ENCODE data around the gene VAV3. TPM values are rescaled to one million over a fixed set of nuclear protein-coding genes. Genes with fewer than 3 reads are reported as not detected.

The VAV3 gene
- total and polyA plus RNA-seq, 2 of the 8 experiments (the other 6 are each of a cell fraction or from before 2014, with no cell fraction given), result 2.9 to 7.9 TPM

- H3K79me1 ChIP-seq (ENCODE audit: low read depth, low read length), result no peaks in the 10 kb centered on the region
Measured at GRCh38 chr1:107625405-107626029, 339.5 kb downstream of the VAV3 start.

More at GRCh38 chr1:107625405-107626029, 339.5 kb downstream of the VAV3 start:
- Histone ChIP-seq H3K4ac (replicated peaks; ENCODE audit: insufficient read length, low read depth, low read length) (no peak overlapping the region), H2BK20ac (ENCODE audit: low read length) (no peak overlapping the region), H4K91ac (replicated peaks; ENCODE audit: insufficient read length, low read length) (no peak overlapping the region), H3K9ac (replicated peaks in 1 of 4; ENCODE audit: extremely low read depth in 1 of 4, low read depth in 3 of 4, low read length in 3 of 4) (no peak overlapping the region), H2BK15ac (ENCODE audit: low read length) (no peak overlapping the region), H2BK12ac (ENCODE audit: low read depth, low read length) (no peak overlapping the region), H2BK120ac (replicated peaks; ENCODE audit: low read depth, low read length) (no peak overlapping the region), H3K4me2 (ENCODE audit: insufficient read depth in 1 of 2, low read depth in 2 of 2, low read length in 2 of 2) (no peak overlapping the region), H2AK5ac (ENCODE audit: low read depth, low read length) (no peak overlapping the region), H3K36me3 (ENCODE audit: control insufficient read depth in 2 of 4, insufficient read depth in 4 of 4, low read length in 3 of 4) (no peaks in the 10 kb centered on the region), H2BK5ac (ENCODE audit: low read depth, low read length) (no peak overlapping the region), H4K20me1 (replicated peaks in 1 of 2; ENCODE audit: control insufficient read depth in 1 of 2, insufficient read depth in 2 of 2, low read length in 2 of 2) (peaks cover 0 to 2% of the 10 kb centered on the region in 2 experiments), H3K4me3 (ENCODE audit: extremely low read depth in 1 of 4, insufficient read depth in 2 of 4, low read depth in 3 of 4, low read length in 4 of 4) (no peak overlapping the region), H3K27ac (ENCODE audit: low read depth, low read length) (no peak overlapping the region), H3K23ac (ENCODE audit: insufficient read length) (no peak overlapping the region), H3K79me2 (ENCODE audit: control insufficient read depth in 1 of 2, insufficient read depth in 2 of 2, low read length in 2 of 2) (no peaks in the 10 kb centered on the region), H2AFZ (ENCODE audit: low read length) (no peak overlapping the region), H3K56ac (replicated peaks; ENCODE audit: insufficient read length, low read depth, low read length) (no peak overlapping the region), H3K14ac (ENCODE audit: insufficient read length) (no peak overlapping the region), H3K9me3 (ENCODE audit: insufficient read depth in 2 of 2, low read depth in 1 of 2, low read length in 1 of 2) (no peaks in the 10 kb centered on the region), H3K27me3 (replicated peaks in 1 of 4; ENCODE audit: control insufficient read depth in 3 of 4, extremely low read depth in 1 of 4, insufficient read depth in 3 of 4, low read length in 3 of 4) (no peaks in the 10 kb centered on the region), H3K23me2 (ENCODE audit: low read depth, low read length) (no peaks in the 10 kb centered on the region; the same call in 1 of the 2 replicates), H3K18ac (ENCODE audit: extremely low read depth, low read length) (no peak overlapping the region), H4K5ac (ENCODE audit: insufficient read length, low read depth, low read length) (no peak overlapping the region), H3K4me1 (replicated peaks in 1 of 4; ENCODE audit: control insufficient read depth in 3 of 4, insufficient read depth in 4 of 4, low read length in 3 of 4) (no peaks in the 10 kb centered on the region), H4K8ac (ENCODE audit: extremely low read depth, insufficient read depth, low read length) (no peak overlapping the region)
- POLR2A ChIA-PET (ENCODE audit: partially characterized antibody), result no interaction called here
- FAIRE-seq, result no peak
- CTCF ChIA-PET (ENCODE audit: partially characterized antibody), result no interaction called here
- TF ChIP-seq HDAC6 (IDR thresholded peaks at IDR 0.05; ENCODE audit: low read depth, low read length), result no peak
- no peak for TF ChIP-seq ZNF274 (IDR thresholded peaks at IDR 0.05; ENCODE audit: borderline replicate concordance, extremely low read depth, low read length)
- no peak for TF ChIP-seq EGR1 (IDR thresholded peaks at IDR 0.05; ENCODE audit: borderline replicate concordance, low read depth, low read length)
- TF ChIP-seq RXRA (IDR thresholded peaks at IDR 0.05; ENCODE audit: insufficient read depth, low read depth, low read length), result no peak
- TF ChIP-seq SRF (IDR thresholded peaks at IDR 0.05; ENCODE audit: low read depth, low read length), result no peak
- no peak for TF ChIP-seq POU5F1 (IDR thresholded peaks at IDR 0.05; ENCODE audit: low read depth, low read length)
- no peak for DNase-seq (ENCODE audit: low read depth in 1 of 2, low spot score in 2 of 2)
- 91% methylated on average over 4 of the region's 4 CpGs; no CpG with 5 or more reads in 1 of the 2 experiments for WGBS, 2 experiments (ENCODE audit: extremely low coverage in 1 of 2, insufficient coverage in 1 of 2, insufficient read length in 1 of 2, insufficient replicate concordance in 2 of 2, low coverage in 1 of 2, low lambda C conversion rate in 2 of 2, missing lambda C conversion rate in 1 of 2)
